GM21576 (cell line): ENCODE data around the gene GUCA2A.

Source experiments
- ATAC-seq: cut with Tn5 transposase; IDR thresholded peaks from one replicate; pipeline ENCODE4 v1.9.1; 2021; ENCODE audit warnings: mild to moderate bottlenecking, moderate library complexity; ENCODE audit not compliant: unreplicated experiment

The GUCA2A gene

GRCh38 chr1:42135426-42135825, 29.1 kb downstream of the GUCA2A start:
- ATAC-seq, result no peak

- no peak for ATAC-seq
Measured at GRCh38 chr1:42133809-42134526, 30.6 kb downstream of the GUCA2A start.

GRCh38 chr1:42133390-42133789, 31.2 kb downstream of the GUCA2A start:
- no peak for ATAC-seq

GRCh38 chr1:42130061-42130660, 34.4 kb downstream of the GUCA2A start:
- no peak for ATAC-seq

GRCh38 chr1:42128964-42129363, 35.6 kb downstream of the GUCA2A start:
- ATAC-seq, result no peak

DNA sequence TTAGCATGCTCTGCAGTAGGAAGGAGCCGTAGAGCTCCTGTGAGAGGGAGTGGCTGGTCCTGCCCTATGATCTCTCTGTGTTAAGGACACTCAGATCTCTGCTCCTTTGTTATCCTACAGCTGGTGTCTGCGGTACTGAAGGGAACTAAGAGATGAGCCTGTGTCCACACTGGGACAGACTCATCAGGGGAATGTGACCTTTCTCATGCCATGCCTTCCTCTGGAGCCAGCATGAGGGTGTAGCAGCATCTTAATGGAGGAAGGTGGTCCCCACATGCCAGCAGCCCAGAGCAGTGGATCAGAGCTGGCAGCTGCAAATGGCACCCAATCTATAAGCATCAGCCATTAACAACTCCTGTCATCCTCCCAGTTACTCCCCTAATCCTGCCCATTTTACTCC, 36.0 kb downstream of the GUCA2A start:
- no peak for ATAC-seq

DNA sequence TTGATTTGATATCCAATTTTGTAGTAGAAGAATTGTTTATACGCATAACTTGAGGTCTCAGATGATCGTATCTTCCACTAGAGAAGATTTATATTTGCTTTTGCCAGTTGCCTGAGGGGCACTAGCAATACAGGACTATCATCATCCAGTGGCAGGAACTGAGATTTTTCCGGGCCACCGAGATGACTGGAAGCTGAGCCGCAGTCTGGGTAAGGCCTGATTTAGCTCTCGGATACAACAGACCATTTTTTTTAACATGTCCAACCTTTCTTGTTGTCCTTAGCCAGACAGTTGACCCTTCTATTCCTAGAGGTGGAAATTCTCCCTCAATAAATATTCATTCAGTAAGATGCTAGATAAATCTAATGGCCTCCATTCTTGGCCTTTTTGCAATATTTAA, 36.8 kb downstream of the GUCA2A start:
- ATAC-seq, result no peak

DNA sequence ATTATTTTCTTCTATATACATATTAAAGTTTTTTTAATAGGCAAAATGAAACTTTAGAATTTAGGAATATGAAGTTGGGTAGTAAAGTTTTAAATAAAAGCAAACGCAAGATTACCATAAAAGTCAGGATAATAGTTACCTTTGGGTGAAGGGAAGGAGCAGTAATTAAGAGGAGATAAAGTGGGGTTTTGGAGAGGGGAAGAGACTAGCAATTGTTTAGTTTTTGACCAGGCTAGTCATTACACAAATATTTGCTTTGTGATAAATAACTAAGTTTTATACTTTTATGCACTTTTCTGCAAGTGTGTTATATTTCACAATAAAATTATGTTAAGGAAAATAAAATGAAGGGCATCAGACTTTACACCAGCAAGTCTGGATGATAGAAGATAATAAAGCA, 39.0 kb downstream of the GUCA2A start:
- ATAC-seq, result no peak

DNA sequence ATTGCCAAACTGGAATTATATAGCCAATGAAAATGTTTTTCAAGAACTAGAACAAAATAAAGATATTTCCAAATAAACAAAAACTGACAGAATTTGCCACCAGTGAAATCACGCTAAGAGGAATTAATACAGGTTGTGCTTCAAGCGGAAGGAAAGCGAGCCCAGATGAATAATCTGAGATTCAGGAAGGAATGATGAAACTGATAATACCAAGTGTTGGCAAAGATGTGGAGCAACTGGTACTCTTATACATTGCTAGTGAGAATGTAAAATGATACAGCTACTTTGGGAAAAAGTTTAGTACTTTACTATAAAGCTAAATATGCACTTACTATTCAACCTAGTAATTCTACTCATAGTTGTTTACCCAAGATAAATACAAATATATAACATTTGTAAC, 42.1 kb downstream of the GUCA2A start:
- ATAC-seq, result no peak

DNA sequence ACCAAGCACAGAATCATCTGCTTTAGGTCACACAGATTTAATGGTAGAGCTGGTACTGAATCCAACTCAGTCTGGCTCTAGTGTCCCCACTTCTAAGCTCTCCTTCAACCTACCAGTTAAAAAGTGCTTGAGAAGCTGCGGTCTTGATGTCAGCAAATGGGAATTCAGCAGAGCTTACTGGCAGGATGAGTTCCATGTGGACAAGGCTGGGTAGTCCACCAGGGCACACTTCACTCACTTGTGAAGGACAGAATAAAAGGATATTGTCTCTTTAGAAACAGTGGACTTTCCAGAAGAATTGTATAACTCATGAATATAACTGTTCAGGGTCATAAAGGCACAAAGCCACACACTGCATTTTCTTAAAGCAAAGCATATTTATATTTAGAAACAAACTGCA, 46.4 kb downstream of the GUCA2A start:
- no peak for ATAC-seq

DNA sequence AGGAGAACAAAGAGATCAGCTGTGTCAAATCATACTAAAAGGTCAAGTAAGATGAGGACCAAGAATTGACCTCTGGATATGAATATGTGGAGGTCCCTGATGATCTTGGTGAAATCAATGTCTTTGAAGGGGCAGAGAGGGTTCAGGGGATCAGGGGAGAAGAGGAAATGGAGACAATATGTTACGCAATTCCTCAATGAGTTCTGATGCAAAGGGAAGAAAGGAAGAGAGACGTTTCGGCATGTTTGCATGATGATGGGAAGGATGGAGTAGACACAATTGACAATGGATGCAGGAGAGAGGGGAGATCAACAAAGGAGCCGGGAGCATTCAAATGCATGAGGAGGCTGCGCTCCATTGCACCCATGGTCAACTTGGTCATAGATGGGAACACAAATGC, 47.3 kb downstream of the GUCA2A start:
- ATAC-seq, result no peak

DNA sequence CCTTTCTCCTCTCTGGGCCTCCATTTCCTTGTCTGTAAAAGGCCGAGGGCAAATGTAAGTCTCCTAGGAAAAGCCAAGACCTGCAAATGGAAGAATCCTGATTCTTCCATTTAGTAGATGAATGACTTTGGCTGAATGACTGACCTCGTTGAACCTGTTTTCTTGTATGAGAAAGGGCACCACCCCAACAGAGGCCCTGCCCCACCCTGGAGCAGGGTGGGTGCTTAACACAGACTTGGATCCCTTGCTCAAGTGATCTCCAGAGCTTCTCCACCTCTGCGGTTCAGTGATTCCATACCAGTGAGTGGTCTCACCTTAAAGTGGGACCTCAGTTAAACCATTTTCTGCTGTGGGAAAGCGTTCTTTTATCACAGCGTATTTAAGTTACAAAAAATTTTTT, 50.3 kb downstream of the GUCA2A start:
- ATAC-seq, result no peak
